Measurements from ENCODE around the gene CAPG. TPM values are rescaled to one million over a fixed set of nuclear protein-coding genes. Genes with fewer than 3 reads are reported as not detected.

CAPG gene
- total and polyA plus RNA-seq, 9 of the 15 experiments (the other 6 are each of a cell fraction or from before 2014, with no cell fraction given), result 10.6 to 90.4 (median 56.0) TPM

GRCh38 chr2:85420536-85421259 lies 10.5 kb upstream of the CAPG start (continued):
- TF ChIP-seq ARID4B (CRISPR knock-in tag; IDR thresholded peaks at IDR 0.05) (no peak), SRSF1 (IDR thresholded peaks at IDR 0.05; ENCODE audit: low read depth, low read length) (no peak), BCOR (IDR thresholded peaks at IDR 0.05) (no peak), GABPB2 (CRISPR knock-in tag; conservative IDR thresholded peaks at IDR 0.05) (no peak), KLF10 (CRISPR knock-in tag; IDR thresholded peaks at IDR 0.05) (no peak), THAP12 (CRISPR knock-in tag; IDR thresholded peaks at IDR 0.05) (no peak), ZNF41 (CRISPR knock-in tag; conservative IDR thresholded peaks at IDR 0.05) (no peak; the same call in 1 of the 2 replicates), CCAR2 (IDR thresholded peaks at IDR 0.05; ENCODE audit: low read depth, low read length) (no peak), ZBTB11 (CRISPR knock-in tag; IDR thresholded peaks at IDR 0.05) (no peak; a peak in 2 of 6 replicates), HOMEZ (CRISPR knock-in tag; IDR thresholded peaks at IDR 0.05) (no peak), ZFP30 (CRISPR knock-in tag; IDR thresholded peaks at IDR 0.05; ENCODE audit: borderline replicate concordance) (no peak), KLF16 (IDR thresholded peaks at IDR 0.05) (peak; percentile 53; the same call in 1 of the 2 replicates)
